Erythroblast (primary cell): ENCODE results near the gene PARP3.

Experiments
- GATA1 ChIP-seq: IDR thresholded peaks from 2 replicates; pipeline ENCODE4 v1.6.1; 2011; ENCODE audit warnings: low read depth, mild to moderate bottlenecking, control low read depth, low read length, moderate library complexity
- POLR2A ChIP-seq: IDR thresholded peaks from 2 replicates; pipeline ENCODE4 v1.6.1; 2011; ENCODE audit warnings: mild to moderate bottlenecking, low read length

DNA sequence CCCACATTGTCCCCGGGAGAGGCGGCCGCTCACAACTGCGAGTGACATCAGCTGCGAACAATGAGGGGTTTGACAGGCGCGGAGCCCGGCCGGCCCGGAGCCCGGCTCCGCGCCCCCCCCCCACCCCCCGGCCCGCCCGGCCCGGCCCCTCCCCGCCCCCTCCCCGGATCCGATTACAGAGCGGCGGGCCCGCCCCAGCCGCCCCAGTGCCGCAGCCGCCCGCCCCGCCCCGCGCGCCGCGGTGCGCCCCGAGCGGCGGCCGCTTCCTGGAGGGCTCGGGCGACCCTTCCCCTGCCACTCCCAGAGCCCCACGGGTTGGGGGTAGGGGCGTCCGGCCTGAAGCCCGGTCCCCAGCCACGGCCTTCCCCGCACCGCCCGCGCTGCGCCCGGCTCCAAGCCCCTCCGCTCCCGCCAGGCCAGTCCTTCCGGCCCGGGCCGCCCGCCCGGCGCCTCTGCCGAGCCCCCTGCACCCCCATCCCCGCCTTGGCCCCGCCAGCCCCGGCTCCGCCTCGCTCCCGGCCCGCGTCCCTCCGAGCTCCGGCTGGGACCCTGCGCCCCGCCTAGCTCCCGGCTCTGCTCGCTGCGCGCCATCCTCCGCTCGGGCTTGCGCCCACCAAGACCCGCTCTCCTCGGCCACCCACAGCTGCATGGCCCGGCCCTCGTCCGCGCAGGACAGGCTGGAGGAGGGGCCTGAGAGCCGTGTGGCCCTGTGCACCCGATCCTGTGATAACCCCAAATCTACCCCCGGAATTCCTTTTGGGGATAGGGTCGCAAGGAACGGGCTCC, 25.4 kb downstream of the PARP3 start, which contains the start of gene PCBP4:
- TF ChIP-seq POLR2A = no peak
- no peak for TF ChIP-seq GATA1
